ENCODE measurements around the gene CLIP1. TPM values are rescaled to one million over a fixed set of nuclear protein-coding genes. Genes with fewer than 3 reads are reported as not detected.
A peak's percentile ranks its signal among the peaks of the same experiment; 100 is the strongest.

The CLIP1 gene
- total RNA-seq, 1 donor from 2014 or later = 55.8 TPM

GRCh38 chr12:122225683-122226365, 196.6 kb downstream of the CLIP1 start, which contains the start of gene DIABLO:
DIABLO (minus strand) TSS chr12:122226052; CDS start chr12:122226014, 38 bp downstream.
- no peak for TF ChIP-seq CTCF (conservative IDR thresholded peaks at IDR 0.05)
- DNase-seq (ENCODE audit: low read depth, low spot score) = peak; percentile 98
- Mint-ChIP-seq H3K36me3 (ENCODE audit: low read depth) (no peaks in the 10 kb centered on the region), H3K4me3 (peak within 1 kb of the TSS; percentile 98), H3K27ac (ENCODE audit: unreplicated experiment) (peak within 1 kb of the TSS; percentile 97), H3K4me1 (peaks cover 34% of the 10 kb centered on the region), H3K9me3 (no peaks in the 10 kb centered on the region), H3K27me3 (ENCODE audit: low read depth) (no peaks in the 10 kb centered on the region)

Other genes starting within 250 kb of the CLIP1 start
- not detected in 2 replicates for gene IL31, start 248.4 kb downstream of the CLIP1 start, total RNA-seq
- 1.1 and 1.7 TPM in 2 replicates for gene LRRC43, start 239.5 kb downstream of the CLIP1 start, total RNA-seq
- gene B3GNT4, start 219.0 kb downstream of the CLIP1 start, total RNA-seq = 0.19 and 0.41 TPM in 2 replicates
- gene DIABLO, start 196.6 kb downstream of the CLIP1 start, total RNA-seq = 78.5 and 80.8 TPM in 2 replicates
- gene VPS33A, start 156.2 kb downstream of the CLIP1 start, total RNA-seq = 40.7 and 41.0 TPM in 2 replicates
- gene ZCCHC8, start 78.3 kb upstream of the CLIP1 start, total RNA-seq = 32.4 and 34.0 TPM in 2 replicates
- 107 TPM in 2 replicates for gene RSRC2, start 104.3 kb upstream of the CLIP1 start, total RNA-seq
- 111 and 122 TPM in 2 replicates for gene KNTC1, start 104.6 kb upstream of the CLIP1 start, total RNA-seq

Data from neural crest cell (in vitro differentiated cells).